Uterus (tissue), 4 donors: ENCODE measurements around the gene HIRIP3. TPM values are rescaled to one million over a fixed set of nuclear protein-coding genes. Genes with fewer than 3 reads are reported as not detected.
A peak's percentile ranks its signal among the peaks of the same experiment; 100 is the strongest.

ENCODE experiments used
- DNase-seq, 2 donors: peaks; one replicate each; pipeline ENCODE4 v3.0.0-alpha.2; 2019 to 2020
- H3K27ac ChIP-seq, 2 donors: fragments of 200-600 bp; sonication (generic); 1 replicate in 1 of 2; 2 replicates in 1 of 2; pipeline ENCODE4 v1.5.1; 2016 to 2018
- H3K27me3 ChIP-seq, 2 donors: fragments of 200-600 bp; sonication (generic); one replicate each; pipeline ENCODE4 v1.5.1; 2018 to 2019; ENCODE audit warnings: control low read depth in 1 of 2
- H3K36me3 ChIP-seq, 2 donors: fragments of 200-600 bp; sonication (generic); one replicate each; pipeline ENCODE4 v1.5.1; 2019; ENCODE audit warnings: control low read depth in 1 of 2
- H3K4me1 ChIP-seq, 2 donors: fragments of 200-600 bp; sonication (generic); one replicate each; pipeline ENCODE4 v1.5.1; 2018 to 2019; ENCODE audit warnings: control low read depth in 1 of 2
- H3K4me3 ChIP-seq, 2 donors: fragments of 200-600 bp; sonication (generic); 1 replicate in 1 of 2; 2 replicates in 1 of 2; pipeline ENCODE4 v1.5.1; 2018 to 2019; ENCODE audit warnings: mild to moderate bottlenecking in 1 of 2
- H3K9me3 ChIP-seq, 2 donors: fragments of 200-600 bp; sonication (generic); one replicate each; pipeline ENCODE4 v1.5.1; 2019; ENCODE audit warnings: control low read depth in 1 of 2
- POLR2A ChIP-seq, 2 donors: fragments of 450-650 bp; IDR thresholded peaks; one replicate each; pipeline ENCODE4 v1.6.1; 2016; ENCODE audit warnings: antibody characterized with exemption in 2 of 2, mild to moderate bottlenecking in 1 of 2, moderate library complexity in 1 of 2
- intact Hi-C: fragments of 100-400 bp; cut with DNase I; formaldehyde crosslinking; loops from one replicate; pipeline ENCODE4 v1.15.1; 2023; ENCODE audit warnings: low total_unique reads
- total RNA-seq, 4 donors: library from RNA; depleted of rRNA in 3 of 4; stranded (reverse); fragments of >200 nt in 3 of 4; gene quantifications; one replicate each; pipeline versions ENCODE4 v1.1.0 to v1.2.4, GENCODE V29; 2014 to 2023
- TF ChIP-seq, protein P1 (sequence below), 4 experiments: fragments of 200-600 bp in 2 of 4; fragments of 450-650 bp in 2 of 4; sonication (generic) in 2 of 4; IDR thresholded peaks; one replicate each; pipeline ENCODE4 v1.5.1; 2016 to 2019; ENCODE audit warnings: antibody characterized with exemption in 4 of 4, mild to moderate bottlenecking in 2 of 4, moderate library complexity in 1 of 4
- donor health status: DM: yes; HTN: yes; CAD: no.

The HIRIP3 gene
- total RNA-seq, 4 donors from 2014 or later, result 3.8 to 20.4 (median 13.5) TPM

- no peak overlapping the region for H3K4me3 ChIP-seq
- TF ChIP-seq, protein P1, sequence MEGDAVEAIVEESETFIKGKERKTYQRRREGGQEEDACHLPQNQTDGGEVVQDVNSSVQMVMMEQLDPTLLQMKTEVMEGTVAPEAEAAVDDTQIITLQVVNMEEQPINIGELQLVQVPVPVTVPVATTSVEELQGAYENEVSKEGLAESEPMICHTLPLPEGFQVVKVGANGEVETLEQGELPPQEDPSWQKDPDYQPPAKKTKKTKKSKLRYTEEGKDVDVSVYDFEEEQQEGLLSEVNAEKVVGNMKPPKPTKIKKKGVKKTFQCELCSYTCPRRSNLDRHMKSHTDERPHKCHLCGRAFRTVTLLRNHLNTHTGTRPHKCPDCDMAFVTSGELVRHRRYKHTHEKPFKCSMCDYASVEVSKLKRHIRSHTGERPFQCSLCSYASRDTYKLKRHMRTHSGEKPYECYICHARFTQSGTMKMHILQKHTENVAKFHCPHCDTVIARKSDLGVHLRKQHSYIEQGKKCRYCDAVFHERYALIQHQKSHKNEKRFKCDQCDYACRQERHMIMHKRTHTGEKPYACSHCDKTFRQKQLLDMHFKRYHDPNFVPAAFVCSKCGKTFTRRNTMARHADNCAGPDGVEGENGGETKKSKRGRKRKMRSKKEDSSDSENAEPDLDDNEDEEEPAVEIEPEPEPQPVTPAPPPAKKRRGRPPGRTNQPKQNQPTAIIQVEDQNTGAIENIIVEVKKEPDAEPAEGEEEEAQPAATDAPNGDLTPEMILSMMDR (IDR thresholded peaks at IDR 0.05), result no peak
- no peak for TF ChIP-seq POLR2A (IDR thresholded peaks at IDR 0.05)
- H3K27ac ChIP-seq, result no peak overlapping the region
- peaks cover 0 to 10% of the 10 kb centered on the region in 2 donors for H3K4me1 ChIP-seq
- intact Hi-C loops, result no loop called here
- H3K27me3 ChIP-seq, result no peaks in the 10 kb centered on the region
- no peak for DNase-seq
- H3K36me3 ChIP-seq, result no peaks in the 10 kb centered on the region
- no peaks in the 10 kb centered on the region for H3K9me3 ChIP-seq
These were observed 24.1 kb downstream of the HIRIP3 start for GRCh38 chr16:29971304-29971703.

DNA sequence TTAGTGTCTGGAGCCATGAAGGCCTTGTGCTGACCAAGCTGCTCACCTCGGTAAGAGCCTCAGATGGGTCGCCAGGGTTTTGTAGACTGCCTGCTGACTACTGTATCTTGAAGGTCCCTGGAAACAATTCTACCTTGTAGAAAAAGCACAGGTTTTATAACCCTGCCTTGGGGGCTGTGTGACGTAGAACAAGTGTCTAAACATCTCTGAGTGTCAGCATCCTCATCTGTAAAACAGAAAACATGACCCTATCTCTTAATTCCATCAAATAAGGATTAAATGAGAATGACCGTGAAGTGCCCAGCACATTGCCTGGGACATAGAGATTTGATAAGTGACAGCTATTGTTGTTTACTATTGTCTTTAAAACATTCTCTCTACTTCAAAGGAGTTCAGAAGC is 27.2 kb downstream of the HIRIP3 start:
- DNase-seq, result no peak
- intact Hi-C loops, result no loop called here
- Histone ChIP-seq H3K9me3 (no peaks in the 10 kb centered on the region), H3K27me3 (no peaks in the 10 kb centered on the region), H3K27ac (no peak overlapping the region), H3K4me1 (no peaks in the 10 kb centered on the region), H3K36me3 (no peaks in the 10 kb centered on the region), H3K4me3 (no peak overlapping the region)
- no peak for TF ChIP-seq POLR2A (IDR thresholded peaks at IDR 0.05)
- TF ChIP-seq, protein P1 (IDR thresholded peaks at IDR 0.05), result no peak

GRCh38 chr16:29963021-29963743 is 32.2 kb downstream of the HIRIP3 start:
- Histone ChIP-seq H3K9me3 (no peaks in the 10 kb centered on the region), H3K4me3 (peak overlapping the region; percentile 67 to 71), H3K36me3 (no peaks in the 10 kb centered on the region), H3K4me1 (no peaks in the 10 kb centered on the region), H3K27me3 (no peaks in the 10 kb centered on the region), H3K27ac (peak overlapping the region; percentile 87 to 92)
- no peak for TF ChIP-seq POLR2A (IDR thresholded peaks at IDR 0.05)
- TF ChIP-seq, protein P1 (IDR thresholded peaks at IDR 0.05), result no peak
- DNase-seq, result no peak
- intact Hi-C loops, result no loop called here

GRCh38 chr16:29962344-29962994 is 32.9 kb downstream of the HIRIP3 start:
- TF ChIP-seq, protein P1 (IDR thresholded peaks at IDR 0.05), result no peak
- TF ChIP-seq POLR2A (IDR thresholded peaks at IDR 0.05), result no peak
- Histone ChIP-seq H3K9me3 (no peaks in the 10 kb centered on the region), H3K36me3 (no peaks in the 10 kb centered on the region), H3K27me3 (no peaks in the 10 kb centered on the region), H3K4me3 (peak overlapping the region; percentile 67 to 71), H3K4me1 (no peaks in the 10 kb centered on the region), H3K27ac (peak overlapping the region; percentile 87 to 92)
- intact Hi-C loops, result no loop called here
- no peak for DNase-seq
